A549 (cell line): Measurements from ENCODE around the gene MACROH2A2. TPM values are rescaled to one million over a fixed set of nuclear protein-coding genes. Genes with fewer than 3 reads are reported as not detected.

Experiments
- ATAC-seq, 2 experiments: fragments of 200-7000 bp in 1 of 2; fragments of >200 bp in 1 of 2; cut with Nextera tagmentation in 1 of 2; cut with Tn5 transposase in 1 of 2; 3 replicates each; pipeline versions ENCODE4 v1.8.0 to v1.9.1; 2018 to 2020; ENCODE audit warnings: mild to moderate bottlenecking in 1 of 2, moderate library complexity in 1 of 2
- CTCF ChIA-PET: fragments of 300-600 bp; sonication (Branson Sonifier 250); formaldehyde crosslinking; extraction: SDS; loops from one replicate; lab custom pipeline; 2021; ENCODE audit warnings: antibody characterized with exemption, inconsistent platforms; lab: Yijun Ruan, JAX
- POLR2A ChIA-PET: fragments of 350-600 bp; formaldehyde crosslinking; extraction: SDS; loops from one replicate; lab custom pipeline; 2021; ENCODE audit warnings: antibody characterized with exemption, inconsistent platforms; lab: Yijun Ruan, JAX
- DNase-seq, 2 experiments: peaks; one replicate each; pipeline versions ENCODE4 v3.0.0 to v3.0.0-alpha.2; 2011 to 2016; ENCODE audit warnings: low read depth in 1 of 2, low spot score in 1 of 2
- FAIRE-seq: peaks from 2 replicates; lab custom pipeline; 2011; peaks lifted over from hg19 to GRCh38; lab: Jason Lieb, UNC
- H3K27ac ChIP-seq, 2 experiments: fragments of >200 bp; sonication (Bioruptor Twin); formaldehyde crosslinking; 3 replicates each; pipeline ENCODE4 v1.5.1; 2016 to 2017
- H3K4me1 ChIP-seq: fragments of >200 bp; sonication (Bioruptor Twin); formaldehyde crosslinking; 3 replicates; pipeline ENCODE4 v1.6.1; 2016
- H3K4me2 ChIP-seq: fragments of >200 bp; sonication (Bioruptor Twin); formaldehyde crosslinking; 3 replicates; pipeline ENCODE4 v1.6.1; 2016
- H3K4me3 ChIP-seq: fragments of >200 bp; sonication (Bioruptor Twin); formaldehyde crosslinking; 3 replicates; pipeline ENCODE4 v1.5.1; 2016
- H3K9me3 ChIP-seq: fragments of >200 bp; sonication (Bioruptor Twin); formaldehyde crosslinking; 3 replicates; pipeline ENCODE4 v1.6.1; 2016
- CBX8 ChIP-seq: fragments of 200-600 bp; sonication (generic); IDR thresholded peaks from 2 replicates; pipeline ENCODE4 v1.6.1; 2016
- CHD2 ChIP-seq: fragments of 150-350 bp; IDR thresholded peaks from 2 replicates; pipeline ENCODE4 v1.6.1; 2014; ENCODE audit warnings: low read length; ENCODE audit not compliant: partially characterized antibody
- CHD4 ChIP-seq: fragments of 200-600 bp; sonication (generic); IDR thresholded peaks from 2 replicates; pipeline ENCODE4 v1.6.1; 2016; ENCODE audit warnings: antibody characterized with exemption, mild to moderate bottlenecking, borderline replicate concordance
- CTCF ChIP-seq: fragments of >200 bp; sonication (Bioruptor Twin); formaldehyde crosslinking; IDR thresholded peaks from 3 replicates; pipeline ENCODE4 v1.5.1; 2016
- FOXS1 ChIP-seq: fragments of 250-450 bp; sonication (Bioruptor Pico); IDR thresholded peaks from 2 replicates; pipeline ENCODE4 v1.5.0; 2020; ENCODE audit warnings: mild to moderate bottlenecking, moderate library complexity
- GATA3 ChIP-seq: IDR thresholded peaks from 2 replicates; pipeline ENCODE4 v1.6.1; 2012; ENCODE audit warnings: borderline replicate concordance
- HES2 ChIP-seq: fragments of >200 bp; sonication (Bioruptor Twin); formaldehyde crosslinking; IDR thresholded peaks from 2 replicates; pipeline ENCODE4 v1.6.1; 2016
- HMGXB4 ChIP-seq: fragments of 250-450 bp; sonication (Bioruptor Pico); IDR thresholded peaks from 2 replicates; pipeline ENCODE4 v1.5.0; 2021; ENCODE audit warnings: mild to moderate bottlenecking, moderate library complexity, borderline replicate concordance
- JUNB ChIP-seq: fragments of >200 bp; sonication (Bioruptor Twin); formaldehyde crosslinking; IDR thresholded peaks from 2 replicates; pipeline ENCODE4 v1.6.1; 2016
- KDM5A ChIP-seq: fragments of 200-600 bp; sonication (generic); IDR thresholded peaks from 2 replicates; pipeline ENCODE4 v1.6.1; 2016; ENCODE audit warnings: antibody characterized with exemption, mild to moderate bottlenecking
- MYC ChIP-seq: IDR thresholded peaks from 2 replicates; pipeline ENCODE4 v1.6.1; 2012; ENCODE audit warnings: mild to moderate bottlenecking, inconsistent platforms, low read length, improper control_type of control experiment, borderline replicate concordance
- POLR2A ChIP-seq: IDR thresholded peaks from 2 replicates; pipeline ENCODE4 v1.6.1; 2012; ENCODE audit warnings: mild to moderate bottlenecking, low read length
- RAD21 ChIP-seq, 2 experiments: fragments of >200 bp in 1 of 2; sonication (Bioruptor Twin) in 1 of 2; formaldehyde crosslinking in 1 of 2; IDR thresholded peaks in 1 of 2; conservative IDR thresholded peaks in 1 of 2; 2 replicates in 1 of 2; 3 replicates in 1 of 2; pipeline ENCODE4 v1.6.1; 2012 to 2018; ENCODE audit warnings: inconsistent platforms in 1 of 2
- RARB ChIP-seq: fragments of 250-450 bp; sonication (Bioruptor Pico); IDR thresholded peaks from 2 replicates; pipeline ENCODE4 v1.8.0; 2021; ENCODE audit warnings: mild to moderate bottlenecking, moderate library complexity
- RCOR1 ChIP-seq: fragments of 150-350 bp; IDR thresholded peaks from 2 replicates; pipeline ENCODE4 v1.6.1; 2014; ENCODE audit warnings: antibody characterized with exemption, low read length, low read depth
- TFCP2L1 ChIP-seq: fragments of 250-450 bp; sonication (Bioruptor Pico); IDR thresholded peaks from 2 replicates; pipeline ENCODE4 v1.5.0; 2021; ENCODE audit warnings: mild to moderate bottlenecking
- WGBS: methylation state at CpG from one replicate; pipeline ENCODE4 v1.1.6; 2017; ENCODE audit errors: missing lambda C conversion rate; 5-methylcytosine and 5-hydroxymethylcytosine counted together
- polyA plus RNA-seq, 4 experiments: library from polyadenylated mRNA; depleted of rRNA in 3 of 4; stranded (reverse); fragments of >200 nt; fragmentation: RNase III in 1 of 4; extraction: RNeasy Plus Mini Kit Qiagen cat#74134 plus additional on column Dnase treatment in 1 of 4; gene quantifications; 2 replicates in 3 of 4; 3 replicates in 1 of 4; pipeline ENCODE4 v1.2.3, GENCODE V29; 2011 to 2017

Gene MACROH2A2
- polyA plus RNA-seq, 2 of the 4 experiments (the other 2 are of a cell fraction), result 22.2 to 29.6 TPM

- ATAC-seq (peak; percentile 70 to 86; a peak in 5 of 6 replicates), DNase-seq (peak in 1 of 2 experiments; percentile 46), FAIRE-seq (no peak)
- 69% methylated on average over 22 of the region's 22 CpGs for WGBS
- ChIA-PET CTCF (interaction anchor here (0.6 to 20.1 kb wide), 11 partner anchors 11 to 1761 kb away, joined by 3 to 244 read pairs (median 4); partner anchors contain the start of gene TYSND1), POLR2A (interaction anchor here (1.2 kb wide), 1 partner anchor 39 kb away, joined by 4 read pairs; the partner anchor contains the start of gene TYSND1)
- H3K4me2 ChIP-seq, result no peak overlapping the region
- H3K4me3 ChIP-seq, result no peak overlapping the region
- peak overlapping the region in 1 of 2 experiments; percentile 7; a peak in 1 of 6 replicates for H3K27ac ChIP-seq
- no peak for TF ChIP-seq TFCP2L1 (CRISPR knock-in tag)
- peak; percentile 52 for TF ChIP-seq CTCF
- TF ChIP-seq RAD21 (conservative IDR thresholded peaks at IDR 0.05 in 1 of 2, IDR thresholded peaks at IDR 0.05 in 1 of 2), result peak in 1 of 2 experiments; percentile 33; a peak in 2 of 5 replicates
- no peaks in the 10 kb centered on the region for H3K9me3 ChIP-seq
- H3K4me1 ChIP-seq, result no peaks in the 10 kb centered on the region
Measured at GRCh38 chr10:70106958-70107791, 54.5 kb downstream of the MACROH2A2 start.

- TF ChIP-seq POLR2A (no peak), JUNB (no peak), FOXS1 (CRISPR knock-in tag) (no peak), CHD2 (no peak), HES2 (no peak), CBX8 (no peak), HMGXB4 (CRISPR knock-in tag) (no peak), GATA3 (no peak), MYC (no peak), RCOR1 (no peak)
- Histone ChIP-seq H3K4me1 (no peaks in the 10 kb centered on the region), H3K27ac (no peak overlapping the region), H3K4me3 (no peak overlapping the region), H3K4me2 (no peak overlapping the region), H3K9me3 (no peaks in the 10 kb centered on the region)
- FAIRE-seq (no peak), ATAC-seq (no peak), DNase-seq (no peak)
- POLR2A ChIA-PET, result no interaction called here
- WGBS, result 91% methylated on average over 18 of the region's 18 CpGs
- CTCF ChIA-PET, result interaction anchor here (0.7 to 20.1 kb wide), 7 partner anchors 9 to 256 kb away, joined by 3 to 244 read pairs (median 5); partner anchors contain the start of gene TYSND1
Measured at GRCh38 chr10:70109064-70109729, 56.6 kb downstream of the MACROH2A2 start.

- H3K4me1 ChIP-seq, result no peaks in the 10 kb centered on the region
- FAIRE-seq, result no peak
- no peak overlapping the region for H3K27ac ChIP-seq
- H3K9me3 ChIP-seq, result no peaks in the 10 kb centered on the region
- ATAC-seq, result no peak
- CTCF ChIA-PET, result interaction anchor here (1.3 kb wide), 1 partner anchor 15 kb away, joined by 3 read pairs; no protein-coding TSS in a partner anchor
- H3K4me3 ChIP-seq, result no peak overlapping the region
- 96% methylated on average over 22 of the region's 22 CpGs for WGBS
- no peak overlapping the region for H3K4me2 ChIP-seq
- no peak for TF ChIP-seq KDM5A
- no peak for TF ChIP-seq CTCF
- no peak for TF ChIP-seq CHD4
- no peak for TF ChIP-seq TFCP2L1 (CRISPR knock-in tag)
- no peak for TF ChIP-seq GATA3
- no peak for TF ChIP-seq MYC
- no peak for TF ChIP-seq RARB (CRISPR knock-in tag)
- no peak for TF ChIP-seq JUNB
- DNase-seq, result no peak
- POLR2A ChIA-PET, result no interaction called here
Measured at GRCh38 chr10:70111496-70111895, 58.9 kb downstream of the MACROH2A2 start.
